Activated T-helper 1 cell treated with anti-CD3 and anti-CD28 coated beads, Interleukin-12 subunit alpha, Interleukin-12 subunit beta, Interleukin-2, Interleukin-4 antibody, amounts not matched to agents 30 ng/mL and 10 ng/mL and 1 ng/mL, durations not matched to agents 14 hours and 24 hours and 36 hours (primary cell): ENCODE results near the gene TEX36. TPM values are rescaled to one million over a fixed set of nuclear protein-coding genes. Genes with fewer than 3 reads are reported as not detected.
"Not testable (repeated sequence)": the region's sequence is repeated elsewhere in the genome, so short reads cannot be mapped to it uniquely, and the experiment has no call there.

Experiments
- DNase-seq: peaks from one replicate; pipeline ENCODE4 v3.0.0; 2021; ENCODE audit warnings: low spot score
- H3K27ac Mint-ChIP-seq: one replicate; pipeline ENCODE4 v1.8.0; 2021; ENCODE audit warnings: mild to moderate bottlenecking, mixed read lengths
- H3K27me3 Mint-ChIP-seq: one replicate; pipeline ENCODE4 v1.8.0; 2022; ENCODE audit warnings: mild to moderate bottlenecking, moderate library complexity, mixed read lengths; ENCODE audit not compliant: insufficient read depth
- H3K36me3 Mint-ChIP-seq: one replicate; pipeline ENCODE4 v1.8.0; 2021; ENCODE audit warnings: low read depth, mixed read lengths
- H3K4me1 Mint-ChIP-seq: one replicate; pipeline ENCODE4 v1.8.0; 2021; ENCODE audit warnings: low read depth, mixed read lengths
- H3K4me3 Mint-ChIP-seq: one replicate; pipeline ENCODE4 v1.8.0; 2021; ENCODE audit warnings: mild to moderate bottlenecking, moderate library complexity, mixed read lengths
- H3K9me3 Mint-ChIP-seq: one replicate; pipeline ENCODE4 v1.8.0; 2021; ENCODE audit warnings: mixed read lengths
- intact Hi-C: fragments of 100-400 bp; cut with micrococcal nuclease; formaldehyde crosslinking; loops from one replicate; pipeline ENCODE4 v1.15.1; 2024
- total RNA-seq: library from RNA; stranded (reverse); gene quantifications from 2 replicates; pipeline ENCODE4 v1.2.3, GENCODE V29; 2022

The TEX36 gene
- total RNA-seq, 1 donor from 2014 or later = not detected

DNA sequence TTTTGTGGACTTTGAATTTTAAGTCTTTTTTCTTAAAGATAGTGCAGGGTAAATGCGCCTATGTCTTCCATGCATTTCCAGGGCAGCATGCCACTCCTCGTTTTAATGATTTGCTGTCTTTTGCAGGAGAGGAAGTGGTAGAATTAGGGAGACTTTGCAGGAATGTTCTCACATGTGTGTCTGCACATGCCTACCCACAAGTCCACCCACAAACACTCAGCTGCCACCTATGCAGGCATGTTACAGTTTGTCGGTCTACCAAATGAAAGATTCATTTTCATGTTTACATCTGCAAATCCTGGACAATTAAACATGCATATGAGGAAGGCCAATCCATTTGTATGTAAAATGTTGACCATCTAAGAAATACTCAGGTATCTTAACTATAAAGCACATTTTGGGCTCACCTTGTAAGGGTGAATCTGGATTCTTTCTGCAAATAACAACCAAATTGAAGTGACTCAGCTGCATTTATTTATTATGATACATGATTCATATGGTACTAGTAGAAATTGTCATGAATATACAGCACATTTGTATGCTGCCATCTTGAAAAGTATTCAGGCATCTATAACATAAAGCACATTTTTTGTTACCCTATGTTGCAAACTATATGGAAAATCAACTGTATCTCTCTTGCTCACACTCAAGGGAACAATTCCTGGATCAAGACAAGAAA is 4.7 kb upstream of the TEX36 start:
- intact Hi-C loops = no loop called here
- no peaks in the 10 kb centered on the region for H3K9me3 Mint-ChIP-seq
- H3K27ac Mint-ChIP-seq = no peak overlapping the region
- no peaks in the 10 kb centered on the region for H3K36me3 Mint-ChIP-seq
- H3K27me3 Mint-ChIP-seq = no peaks in the 10 kb centered on the region
- H3K4me3 Mint-ChIP-seq = no peak overlapping the region
- no peak for DNase-seq
- no peaks in the 10 kb centered on the region for H3K4me1 Mint-ChIP-seq

DNA sequence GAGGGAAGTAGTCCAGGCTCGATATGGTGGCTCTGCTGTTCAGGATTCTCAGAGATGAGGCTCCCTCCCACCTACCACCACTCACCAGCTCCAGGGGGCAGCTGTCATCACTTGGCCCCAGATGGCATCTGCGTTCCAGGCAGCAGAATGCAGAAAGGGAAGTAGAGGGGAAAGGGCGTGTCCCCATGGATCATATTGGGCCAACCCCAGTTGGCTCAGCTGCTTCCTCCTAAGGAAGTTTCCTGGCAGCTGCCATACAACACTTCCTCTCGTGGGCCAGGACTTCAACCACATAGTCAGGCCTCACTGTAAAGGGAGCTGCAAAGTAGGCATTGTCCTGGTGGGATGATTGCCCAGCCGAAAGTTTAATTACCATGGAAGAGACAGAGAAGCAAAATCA is 1.6 kb upstream of the TEX36 start:
- no peaks in the 10 kb centered on the region for H3K4me1 Mint-ChIP-seq
- intact Hi-C loops = no loop called here
- H3K4me3 Mint-ChIP-seq = no peak overlapping the region
- peaks cover 3% of the 10 kb centered on the region for H3K9me3 Mint-ChIP-seq
- DNase-seq = no peak
- H3K27me3 Mint-ChIP-seq = no peaks in the 10 kb centered on the region
- H3K27ac Mint-ChIP-seq = no peak overlapping the region
- no peaks in the 10 kb centered on the region for H3K36me3 Mint-ChIP-seq

DNA sequence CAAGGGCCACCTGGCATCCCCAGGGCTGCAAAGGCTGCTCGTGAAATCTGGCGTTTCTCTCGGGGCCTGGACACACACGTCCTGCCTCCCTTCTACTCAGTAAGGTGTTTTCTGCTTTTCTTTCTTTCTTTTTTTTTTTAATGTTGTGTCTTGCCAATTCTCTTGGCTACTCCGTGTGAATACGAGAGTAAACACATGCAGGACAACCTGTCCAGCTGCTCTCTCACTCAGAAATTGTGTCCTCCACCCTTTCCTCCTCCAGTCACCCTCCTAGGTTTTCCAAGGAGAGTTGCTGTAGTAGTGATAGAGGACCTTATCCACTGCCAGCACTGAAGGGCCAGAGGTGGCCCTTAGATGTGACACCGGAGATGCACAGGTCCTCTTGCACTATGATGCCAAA is 858 bp upstream of the TEX36 start:
- intact Hi-C loops = no loop called here

DNA sequence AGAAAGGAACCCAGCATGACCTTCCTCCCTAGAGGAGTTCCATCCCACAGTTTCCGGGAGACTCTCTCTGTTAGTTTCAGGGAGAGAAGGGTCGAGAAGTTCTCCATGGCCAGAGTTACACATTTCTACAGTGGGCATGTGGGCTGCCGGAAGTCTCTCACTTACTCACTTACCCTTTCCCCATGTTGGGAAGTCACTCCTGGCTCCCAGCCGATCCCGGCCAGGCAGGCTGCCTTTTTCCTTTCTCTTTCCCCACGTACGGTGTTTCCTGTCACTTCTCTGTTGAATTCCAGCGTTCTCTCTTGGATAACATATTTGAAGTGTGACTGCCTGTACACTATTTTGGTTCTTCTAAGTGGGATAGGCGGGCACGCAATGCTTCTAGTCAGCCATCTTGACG is 3.5 kb downstream of the TEX36 start:
- no peaks in the 10 kb centered on the region for H3K4me1 Mint-ChIP-seq
- H3K9me3 Mint-ChIP-seq = peaks cover 17% of the 10 kb centered on the region
- no peak overlapping the region for H3K27ac Mint-ChIP-seq
- H3K4me3 Mint-ChIP-seq = no peak overlapping the region
- H3K36me3 Mint-ChIP-seq = no peaks in the 10 kb centered on the region
- no peak for DNase-seq
- no peaks in the 10 kb centered on the region for H3K27me3 Mint-ChIP-seq
- intact Hi-C loops = no loop called here

More for the DNA sequence above, 858 bp upstream of the TEX36 start:
- no peak for DNase-seq
- no peaks in the 10 kb centered on the region for H3K27me3 Mint-ChIP-seq
- no peak overlapping the region for H3K27ac Mint-ChIP-seq
- H3K4me1 Mint-ChIP-seq = no peaks in the 10 kb centered on the region
- H3K36me3 Mint-ChIP-seq = no peaks in the 10 kb centered on the region
- H3K9me3 Mint-ChIP-seq = peaks cover 5% of the 10 kb centered on the region
- no peak overlapping the region for H3K4me3 Mint-ChIP-seq

DNA sequence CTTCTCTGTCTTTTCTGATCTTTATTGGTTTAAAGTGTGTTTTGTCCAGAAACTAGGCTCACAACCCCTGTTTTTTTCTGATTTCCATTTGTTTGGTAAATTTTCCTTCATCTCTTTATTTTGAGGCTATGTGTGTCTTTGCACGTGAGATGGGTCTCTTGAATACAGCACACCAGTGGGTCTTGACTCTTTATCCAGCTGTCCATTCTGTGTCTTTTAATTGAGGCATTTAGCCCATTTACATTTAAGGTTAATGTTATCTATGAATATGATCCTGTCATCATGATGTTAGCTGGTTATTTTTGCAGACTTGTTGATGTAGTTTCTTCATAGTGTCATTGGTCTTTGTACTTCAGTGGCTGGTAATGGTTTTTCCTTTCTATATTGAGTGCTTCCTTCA is 10.1 kb downstream of the TEX36 start:
- Mint-ChIP-seq H3K4me3 (no peak overlapping the region), H3K27me3 (peaks cover 4% of the 10 kb centered on the region), H3K36me3 (no peaks in the 10 kb centered on the region), H3K9me3 (peaks cover 19% of the 10 kb centered on the region), H3K4me1 (no peaks in the 10 kb centered on the region), H3K27ac (no peak overlapping the region)
- intact Hi-C loops = no loop called here
- no peak for DNase-seq

DNA sequence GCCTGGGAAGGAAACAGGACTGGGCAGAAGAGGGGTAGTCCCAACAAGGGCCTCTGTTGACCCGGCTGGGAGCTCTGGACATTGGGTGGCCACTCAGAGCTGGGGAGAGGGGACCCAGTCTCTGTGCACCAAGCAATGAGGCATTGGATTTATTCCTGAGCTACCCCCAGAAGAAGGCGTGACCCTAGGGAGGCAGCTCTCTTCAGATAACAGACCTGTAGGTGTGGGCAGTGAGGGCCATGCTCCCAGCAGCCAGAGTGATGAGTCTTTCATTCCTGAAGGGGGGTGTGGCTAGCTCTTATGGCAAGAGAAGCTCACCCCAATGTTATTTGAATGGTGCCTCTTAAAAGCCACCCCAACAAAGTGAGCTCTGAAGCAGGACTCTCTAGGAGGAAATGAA is 20.4 kb downstream of the TEX36 start:
- Mint-ChIP-seq H3K9me3 (no peaks in the 10 kb centered on the region), H3K4me1 (no peaks in the 10 kb centered on the region), H3K27ac (no peak overlapping the region), H3K27me3 (peaks cover 12% of the 10 kb centered on the region), H3K4me3 (no peak overlapping the region), H3K36me3 (no peaks in the 10 kb centered on the region)
- intact Hi-C loops = no loop called here
- DNase-seq = no peak

DNA sequence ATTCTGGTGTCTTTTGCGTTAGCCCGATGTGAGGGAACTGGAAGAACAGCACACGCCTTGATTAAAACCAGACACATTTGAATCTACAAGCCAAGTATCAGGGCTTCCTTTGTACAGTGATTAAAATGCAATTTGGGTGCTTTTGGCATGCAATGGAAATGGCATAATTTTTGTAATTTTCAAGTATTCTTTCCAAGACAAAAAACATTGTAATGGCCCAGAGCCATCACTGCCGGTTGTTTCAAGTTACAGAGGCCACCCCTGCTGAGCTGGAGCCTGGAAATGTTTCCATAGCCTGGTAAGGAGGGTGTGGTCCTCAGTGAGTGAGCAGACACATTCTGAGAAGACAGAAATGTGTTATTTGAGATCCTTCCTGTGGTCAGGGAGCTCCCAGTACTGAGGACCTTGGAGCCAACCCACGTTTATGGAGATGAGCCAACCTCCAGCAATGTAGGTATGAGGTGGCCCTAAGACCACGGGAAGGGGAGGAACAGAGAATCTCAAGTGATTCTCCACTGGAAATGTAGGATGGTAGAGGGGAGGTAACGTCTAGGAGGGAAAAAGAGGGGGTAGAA is 20.9 kb downstream of the TEX36 start:
- no peaks in the 10 kb centered on the region for H3K4me1 Mint-ChIP-seq
- H3K4me3 Mint-ChIP-seq = no peak overlapping the region
- no peak overlapping the region for H3K27ac Mint-ChIP-seq
- H3K36me3 Mint-ChIP-seq = no peaks in the 10 kb centered on the region
- no peaks in the 10 kb centered on the region for H3K9me3 Mint-ChIP-seq
- DNase-seq = no peak
- H3K27me3 Mint-ChIP-seq = peaks cover 12% of the 10 kb centered on the region
- intact Hi-C loops = no loop called here

DNA sequence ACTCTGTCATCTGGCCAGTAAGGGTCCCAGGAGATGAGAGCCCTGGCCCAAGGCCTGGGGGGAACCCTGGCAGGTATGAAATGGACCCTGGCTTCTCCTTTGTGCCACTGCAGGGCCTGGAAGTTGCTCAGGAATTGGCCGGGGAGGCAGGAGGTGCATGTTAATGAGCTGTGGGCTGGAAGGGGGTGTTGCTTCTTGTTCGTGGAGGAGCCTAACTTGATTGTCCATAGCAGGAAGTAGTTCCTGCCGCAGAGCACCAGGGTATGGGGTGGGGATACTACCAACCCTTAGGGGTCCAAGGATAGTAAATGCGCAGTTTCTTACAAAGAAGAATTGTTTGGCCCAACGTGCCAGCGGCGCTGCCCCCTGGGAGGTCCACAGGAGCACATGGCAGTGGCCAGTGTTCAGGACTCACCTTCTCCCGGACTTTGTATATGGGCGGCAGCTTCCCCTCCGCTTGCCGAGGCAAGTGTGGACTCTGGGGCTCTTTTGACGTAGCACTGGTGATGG is 21.5 kb downstream of the TEX36 start:
- H3K27ac Mint-ChIP-seq = no peak overlapping the region
- H3K36me3 Mint-ChIP-seq = no peaks in the 10 kb centered on the region
- H3K27me3 Mint-ChIP-seq = peaks cover 12% of the 10 kb centered on the region
- no peaks in the 10 kb centered on the region for H3K4me1 Mint-ChIP-seq
- DNase-seq = no peak
- no peaks in the 10 kb centered on the region for H3K9me3 Mint-ChIP-seq
- intact Hi-C loops = no loop called here
- no peak overlapping the region for H3K4me3 Mint-ChIP-seq

DNA sequence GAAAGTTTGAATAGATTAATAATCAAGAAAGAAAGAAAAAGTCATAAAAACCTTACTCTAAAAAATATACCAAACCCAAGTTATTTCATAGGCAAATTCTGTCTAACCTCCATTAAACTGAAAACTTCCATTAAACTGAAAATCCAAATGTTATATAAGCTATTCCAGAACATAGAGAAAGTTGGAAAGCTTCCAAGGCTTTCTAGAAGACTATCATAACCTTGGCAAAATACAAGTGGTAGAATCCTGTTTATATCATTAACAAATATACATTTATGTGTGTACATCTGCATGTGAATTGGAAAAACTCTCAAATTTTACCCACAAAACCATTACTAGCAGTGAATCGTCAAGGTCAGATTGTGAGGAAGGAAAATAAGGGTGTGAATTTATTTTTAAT is 23.9 kb downstream of the TEX36 start:
- no peak for DNase-seq
- Mint-ChIP-seq H3K27me3 (peaks cover 7% of the 10 kb centered on the region), H3K36me3 (no peaks in the 10 kb centered on the region), H3K9me3 (no peaks in the 10 kb centered on the region), H3K4me3 (no peak overlapping the region), H3K27ac (no peak overlapping the region), H3K4me1 (no peaks in the 10 kb centered on the region)
- intact Hi-C loops = no loop called here

DNA sequence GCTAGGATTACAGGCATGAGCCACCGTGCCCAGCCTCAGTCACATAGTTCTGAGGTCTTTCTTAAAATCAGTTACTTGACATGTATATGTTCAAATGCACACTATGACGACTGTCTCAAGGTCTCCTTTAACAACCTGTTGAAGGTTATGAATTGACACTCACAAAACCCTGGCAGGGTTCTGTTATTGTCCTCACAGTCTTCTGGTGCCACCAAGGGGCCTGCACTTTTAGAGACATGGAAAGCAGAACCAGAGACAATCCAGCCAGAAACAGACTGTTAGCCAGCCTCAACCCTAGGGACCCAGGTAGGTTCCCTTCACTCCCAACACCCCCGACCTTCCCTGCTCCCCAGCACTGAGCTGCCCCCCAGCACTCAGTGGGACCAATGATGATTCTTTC is 26.4 kb downstream of the TEX36 start:
- DNase-seq = no peak
- Mint-ChIP-seq H3K27me3 (no peaks in the 10 kb centered on the region), H3K4me1 (no peaks in the 10 kb centered on the region), H3K9me3 (no peaks in the 10 kb centered on the region), H3K36me3 (no peaks in the 10 kb centered on the region), H3K4me3 (no peak overlapping the region), H3K27ac (no peak overlapping the region)
- intact Hi-C loops = no loop called here

DNA sequence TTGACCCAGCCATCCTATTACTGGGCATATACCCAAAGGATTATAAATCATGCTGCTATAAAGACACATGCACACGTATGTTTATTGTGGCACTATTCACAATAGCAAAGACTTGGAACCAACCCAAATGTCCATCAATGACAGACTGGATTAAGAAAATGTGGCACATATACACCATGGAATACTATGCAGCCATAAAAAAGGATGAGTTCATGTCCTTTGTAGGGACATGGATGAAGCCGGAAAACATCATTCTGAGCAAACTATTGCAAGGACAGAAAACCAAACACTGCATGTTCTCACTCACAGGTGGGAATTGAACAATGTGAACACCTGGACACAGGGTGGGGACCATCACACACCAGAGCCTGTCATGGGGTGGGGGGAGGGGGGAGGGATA is 29.9 kb downstream of the TEX36 start:
- H3K27me3 Mint-ChIP-seq, H3K4me1 Mint-ChIP-seq, DNase-seq, intact Hi-C loops, H3K4me3 Mint-ChIP-seq, H3K36me3 Mint-ChIP-seq, H3K27ac Mint-ChIP-seq, H3K9me3 Mint-ChIP-seq: not testable (repeated sequence)

DNA sequence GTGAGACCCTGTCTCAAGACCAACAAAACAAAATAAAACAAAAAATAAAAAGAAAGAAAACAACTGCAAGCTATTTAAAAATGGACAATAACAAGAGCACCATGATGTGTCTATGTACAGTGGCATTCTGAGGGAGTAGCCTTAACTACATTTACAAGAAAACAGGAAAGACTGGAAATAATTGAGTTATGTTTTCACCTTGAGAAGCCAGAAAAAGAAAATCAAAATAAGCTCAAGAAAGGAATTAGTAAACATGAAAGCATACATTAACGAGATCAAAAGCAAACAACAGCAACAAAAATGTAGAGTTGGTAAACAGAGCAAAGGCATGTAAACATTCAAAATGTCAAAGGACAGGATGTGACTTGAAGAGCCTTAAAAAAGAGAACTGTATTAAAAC is 36.7 kb downstream of the TEX36 start:
- intact Hi-C loops = no loop called here
- DNase-seq = no peak
- Mint-ChIP-seq H3K4me3 (no peak overlapping the region), H3K27ac (no peak overlapping the region), H3K27me3 (no peaks in the 10 kb centered on the region), H3K9me3 (peaks cover 5% of the 10 kb centered on the region), H3K4me1 (no peaks in the 10 kb centered on the region), H3K36me3 (no peaks in the 10 kb centered on the region)

DNA sequence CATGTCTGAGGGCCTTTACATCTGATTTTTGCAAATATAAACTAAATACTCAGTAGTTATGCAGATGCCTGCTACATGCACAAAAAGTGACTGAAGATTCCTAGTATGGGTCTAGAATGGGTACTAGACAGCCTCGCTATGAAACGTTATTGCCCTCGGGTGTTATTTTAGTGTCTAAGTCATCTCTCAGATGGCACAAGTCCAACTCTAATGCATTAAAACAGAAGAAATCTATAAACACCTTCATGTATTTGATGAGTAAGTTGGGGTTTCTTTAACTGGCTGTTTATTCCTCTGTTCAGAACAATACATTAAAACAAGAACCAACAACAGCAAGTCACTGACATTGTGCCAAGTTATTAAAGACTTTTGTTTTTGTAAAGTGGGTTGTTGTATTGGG is 41.6 kb downstream of the TEX36 start:
- H3K4me3 Mint-ChIP-seq = no peak overlapping the region
- intact Hi-C loops = no loop called here
- H3K9me3 Mint-ChIP-seq = no peaks in the 10 kb centered on the region
- H3K4me1 Mint-ChIP-seq = no peaks in the 10 kb centered on the region
- H3K27ac Mint-ChIP-seq = no peak overlapping the region
- DNase-seq = no peak
- no peaks in the 10 kb centered on the region for H3K27me3 Mint-ChIP-seq
- no peaks in the 10 kb centered on the region for H3K36me3 Mint-ChIP-seq

DNA sequence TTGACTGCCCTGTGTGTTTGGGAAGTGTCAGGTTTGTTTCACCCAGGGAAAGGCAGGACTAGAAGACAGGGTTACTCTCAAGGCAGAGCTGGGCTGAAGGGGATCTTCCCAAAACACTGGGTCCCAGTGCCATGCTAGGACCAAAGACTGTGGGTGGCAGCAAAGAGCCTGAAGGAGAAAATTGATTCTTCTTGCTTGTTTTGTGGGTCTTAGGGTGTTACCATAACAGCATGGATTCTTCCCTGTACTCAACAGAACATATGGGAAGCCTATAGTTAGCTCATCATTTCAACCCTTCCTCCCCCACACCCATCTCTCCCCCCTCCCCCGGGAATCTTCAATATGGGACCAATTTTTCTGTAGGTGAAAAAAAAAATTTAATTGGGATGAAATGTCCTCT is 42.3 kb downstream of the TEX36 start:
- Mint-ChIP-seq H3K4me3 (no peak overlapping the region), H3K36me3 (no peaks in the 10 kb centered on the region), H3K4me1 (no peaks in the 10 kb centered on the region), H3K9me3 (no peaks in the 10 kb centered on the region), H3K27me3 (no peaks in the 10 kb centered on the region), H3K27ac (no peak overlapping the region)
- no peak for DNase-seq
- intact Hi-C loops = no loop called here
